Ectodermal cell (in vitro differentiated cells): ENCODE measurements around the gene CRTC2.

Experiments used
- H3K27ac ChIP-seq: 2 replicates; pipeline ENCODE4 v1.7.0; 2013; ENCODE audit warnings: mild to moderate bottlenecking, low read depth, low read length; ENCODE audit not compliant: insufficient read depth, poor library complexity, severe bottlenecking
- H3K27me3 ChIP-seq: 2 replicates; pipeline ENCODE4 v1.7.0; 2013; ENCODE audit warnings: mild to moderate bottlenecking, low read length; ENCODE audit not compliant: insufficient read depth, control insufficient read depth, poor library complexity, severe bottlenecking
- H3K36me3 ChIP-seq: one replicate; pipeline ENCODE4 v1.7.0; 2013; ENCODE audit warnings: low read length; ENCODE audit not compliant: control insufficient read depth, insufficient read depth
- H3K4me1 ChIP-seq: one replicate; pipeline ENCODE4 v1.7.0; 2013; ENCODE audit warnings: low read length; ENCODE audit not compliant: control insufficient read depth, insufficient read depth
- H3K4me3 ChIP-seq: 2 replicates; pipeline ENCODE4 v1.7.0; 2013; ENCODE audit warnings: low read depth, low read length, control low read depth; ENCODE audit not compliant: insufficient read depth
- H3K9me3 ChIP-seq: 2 replicates; pipeline ENCODE4 v1.7.0; 2013; ENCODE audit warnings: mild to moderate bottlenecking, low read length, moderate library complexity; ENCODE audit not compliant: control insufficient read depth
- WGBS, 2 experiments: methylation state at CpG; one replicate each; pipeline ENCODE4 v1.1.7; 2013; ENCODE audit warnings: missing lambda C conversion rate in 2 of 2; 5-methylcytosine and 5-hydroxymethylcytosine counted together

Gene CRTC2

DNA sequence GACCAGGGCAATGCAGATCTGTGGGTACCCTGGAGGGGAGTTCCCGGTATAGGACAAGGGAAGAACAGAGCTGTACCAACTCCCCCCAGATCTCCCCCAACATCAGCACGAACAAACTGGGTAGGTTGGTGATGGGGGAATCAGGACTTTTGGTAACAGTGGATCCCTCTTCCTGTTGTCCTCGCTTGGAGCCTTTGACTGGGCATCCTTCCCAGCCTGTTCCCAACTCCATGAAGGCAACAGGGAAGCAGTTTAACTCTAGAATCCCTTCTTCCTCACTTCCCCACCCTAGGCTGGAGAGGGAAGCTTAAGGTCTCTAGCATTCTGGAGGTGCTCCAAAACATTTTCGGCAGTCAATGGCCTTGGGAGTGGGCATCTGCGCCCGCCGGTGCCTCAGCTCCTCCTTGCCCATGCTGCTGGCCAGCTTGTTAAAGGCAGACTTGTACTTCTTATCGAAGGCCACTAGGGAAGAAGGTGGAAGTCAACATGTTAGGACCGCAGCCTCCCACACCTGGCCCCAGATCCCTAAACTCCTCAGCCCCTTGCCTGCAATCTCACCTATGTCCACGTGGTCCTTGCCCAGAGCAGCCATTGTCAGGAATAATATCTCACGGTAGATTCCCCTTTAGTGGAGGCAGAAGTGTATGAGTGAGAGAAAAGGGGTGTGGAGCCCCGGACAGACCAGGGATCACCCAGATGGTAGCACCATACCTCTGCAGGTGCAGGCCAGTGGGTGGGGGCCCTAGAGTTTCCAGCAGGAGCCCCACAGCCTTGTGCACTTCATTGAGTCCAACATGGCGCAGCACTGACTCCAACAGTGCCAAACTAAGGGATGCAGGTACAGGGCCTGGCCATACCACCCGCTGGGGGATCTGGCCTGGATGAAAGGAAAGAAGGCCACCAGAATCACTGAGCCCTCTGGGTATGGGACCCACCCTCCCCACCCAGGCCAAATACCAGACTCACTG is 28.1 kb downstream of the CRTC2 start:
- 93% methylated on average over 12 to 14 of the region's 14 CpGs for WGBS, 2 experiments
- Histone ChIP-seq H3K9me3 (no peaks in the 10 kb centered on the region), H3K4me1 (no peaks in the 10 kb centered on the region), H3K27ac (no peak overlapping the region), H3K27me3 (no peaks in the 10 kb centered on the region), H3K36me3 (peaks cover 5% of the 10 kb centered on the region), H3K4me3 (no peak overlapping the region)

DNA sequence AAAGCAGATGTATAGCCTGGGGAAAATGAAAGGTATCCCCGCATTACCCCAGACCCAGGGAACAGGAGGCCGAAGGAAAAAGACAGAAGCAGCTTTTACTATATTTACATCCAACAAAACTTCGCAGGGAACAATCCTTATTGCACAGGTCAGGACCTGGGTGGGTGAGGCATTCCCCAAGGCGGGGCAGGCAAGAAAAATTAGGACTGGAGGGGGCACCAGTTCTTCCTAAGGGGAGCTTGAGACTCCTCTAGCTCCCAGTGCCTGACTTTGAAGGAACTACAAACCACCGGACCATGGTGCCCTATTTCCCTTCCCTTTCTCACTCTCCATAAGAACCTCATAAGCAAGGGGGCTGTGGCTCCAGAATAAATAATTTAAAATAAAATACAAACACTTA is 29.0 kb downstream of the CRTC2 start:
- no peaks in the 10 kb centered on the region for H3K4me1 ChIP-seq
- H3K27ac ChIP-seq = no peak overlapping the region
- no peaks in the 10 kb centered on the region for H3K36me3 ChIP-seq
- WGBS, 2 experiments = 94 to 95% methylated on average over 5 of the region's 5 CpGs
- no peak overlapping the region for H3K4me3 ChIP-seq
- no peaks in the 10 kb centered on the region for H3K27me3 ChIP-seq
- no peaks in the 10 kb centered on the region for H3K9me3 ChIP-seq

DNA sequence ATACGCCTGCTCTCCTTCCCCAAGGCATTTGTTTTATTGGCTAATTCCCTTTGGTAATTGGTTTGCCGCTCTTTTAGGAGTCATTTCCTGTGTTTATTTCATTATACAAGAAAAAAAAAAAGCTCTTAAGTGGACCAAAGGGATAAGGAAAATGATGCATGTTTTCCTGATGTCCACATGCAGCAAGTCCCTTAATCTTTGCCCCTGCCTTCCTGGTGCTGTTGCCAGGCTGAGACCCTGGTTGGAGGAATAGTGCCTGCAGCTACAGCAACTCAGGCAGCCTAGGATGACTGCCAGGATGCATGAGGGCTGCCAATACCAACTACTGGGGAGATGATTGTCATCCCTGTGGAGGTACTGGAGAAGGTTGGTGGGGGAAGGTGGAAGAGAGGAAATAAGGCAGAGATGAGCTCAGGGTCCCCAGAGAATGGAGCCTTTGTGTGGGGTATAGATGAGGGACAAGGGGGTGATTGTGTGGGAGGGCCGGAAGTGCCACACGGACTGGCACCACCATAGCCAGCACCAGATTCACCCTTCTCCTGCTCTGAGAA is 29.5 kb downstream of the CRTC2 start:
- Histone ChIP-seq H3K36me3 (no peaks in the 10 kb centered on the region), H3K27ac (no peak overlapping the region)
- 96 to 100% methylated on average over 3 to 4 of the region's 4 CpGs for WGBS, 2 experiments

DNA sequence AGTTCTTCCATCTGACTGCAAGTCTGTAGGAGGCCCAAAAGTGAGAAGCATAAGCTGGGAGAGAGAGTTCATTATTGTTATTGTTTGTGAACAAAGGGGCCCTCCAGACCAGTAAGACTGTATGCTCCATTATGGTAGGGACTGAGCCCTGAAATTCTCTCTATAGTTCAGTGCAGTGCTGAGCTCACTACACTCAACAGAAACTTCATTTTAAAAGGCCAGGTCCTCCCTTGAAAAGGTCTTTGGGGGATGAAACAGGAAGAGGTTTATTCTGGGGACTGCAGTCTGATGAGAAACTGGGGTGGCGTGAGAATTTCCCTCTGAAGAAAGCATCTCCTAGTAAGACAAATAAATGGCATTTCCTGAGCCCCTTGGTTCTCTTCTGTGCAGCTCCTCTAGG is 30.2 kb downstream of the CRTC2 start:
- Histone ChIP-seq H3K9me3 (no peaks in the 10 kb centered on the region), H3K27ac (no peak overlapping the region), H3K36me3 (no peaks in the 10 kb centered on the region), H3K27me3 (no peaks in the 10 kb centered on the region), H3K4me3 (no peak overlapping the region), H3K4me1 (no peaks in the 10 kb centered on the region)
- WGBS, 2 experiments = 97 to 100% methylated on average over 1 of the region's 1 CpG

More for the DNA sequence above, 29.5 kb downstream of the CRTC2 start:
- no peaks in the 10 kb centered on the region for H3K9me3 ChIP-seq
- H3K4me1 ChIP-seq = no peaks in the 10 kb centered on the region
- H3K27me3 ChIP-seq = no peaks in the 10 kb centered on the region
- no peak overlapping the region for H3K4me3 ChIP-seq

DNA sequence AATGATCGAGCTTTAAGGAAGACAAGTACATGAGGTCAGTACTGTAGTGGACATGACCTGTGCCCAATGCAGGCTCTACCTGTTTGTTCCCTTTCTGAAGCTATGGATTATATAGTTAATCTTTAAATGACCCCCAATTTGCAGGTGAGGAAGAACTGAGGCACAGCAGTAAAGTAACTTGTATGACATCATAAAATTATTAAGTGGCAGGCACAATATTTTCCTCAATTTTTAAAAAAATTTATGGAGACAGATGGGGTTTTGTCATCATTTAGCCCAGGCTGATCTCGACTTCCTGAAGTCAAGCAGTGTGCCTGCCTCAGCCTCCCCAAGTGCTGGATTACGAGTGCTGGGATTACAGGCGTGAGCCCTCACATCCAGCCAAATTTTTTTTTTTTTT is 32.0 kb downstream of the CRTC2 start:
- Histone ChIP-seq H3K9me3 (no peaks in the 10 kb centered on the region), H3K27me3 (no peaks in the 10 kb centered on the region), H3K27ac (no peak overlapping the region), H3K36me3 (no peaks in the 10 kb centered on the region), H3K4me1 (no peaks in the 10 kb centered on the region), H3K4me3 (no peak overlapping the region)
- 88 to 94% methylated on average over 4 of the region's 4 CpGs for WGBS, 2 experiments

DNA sequence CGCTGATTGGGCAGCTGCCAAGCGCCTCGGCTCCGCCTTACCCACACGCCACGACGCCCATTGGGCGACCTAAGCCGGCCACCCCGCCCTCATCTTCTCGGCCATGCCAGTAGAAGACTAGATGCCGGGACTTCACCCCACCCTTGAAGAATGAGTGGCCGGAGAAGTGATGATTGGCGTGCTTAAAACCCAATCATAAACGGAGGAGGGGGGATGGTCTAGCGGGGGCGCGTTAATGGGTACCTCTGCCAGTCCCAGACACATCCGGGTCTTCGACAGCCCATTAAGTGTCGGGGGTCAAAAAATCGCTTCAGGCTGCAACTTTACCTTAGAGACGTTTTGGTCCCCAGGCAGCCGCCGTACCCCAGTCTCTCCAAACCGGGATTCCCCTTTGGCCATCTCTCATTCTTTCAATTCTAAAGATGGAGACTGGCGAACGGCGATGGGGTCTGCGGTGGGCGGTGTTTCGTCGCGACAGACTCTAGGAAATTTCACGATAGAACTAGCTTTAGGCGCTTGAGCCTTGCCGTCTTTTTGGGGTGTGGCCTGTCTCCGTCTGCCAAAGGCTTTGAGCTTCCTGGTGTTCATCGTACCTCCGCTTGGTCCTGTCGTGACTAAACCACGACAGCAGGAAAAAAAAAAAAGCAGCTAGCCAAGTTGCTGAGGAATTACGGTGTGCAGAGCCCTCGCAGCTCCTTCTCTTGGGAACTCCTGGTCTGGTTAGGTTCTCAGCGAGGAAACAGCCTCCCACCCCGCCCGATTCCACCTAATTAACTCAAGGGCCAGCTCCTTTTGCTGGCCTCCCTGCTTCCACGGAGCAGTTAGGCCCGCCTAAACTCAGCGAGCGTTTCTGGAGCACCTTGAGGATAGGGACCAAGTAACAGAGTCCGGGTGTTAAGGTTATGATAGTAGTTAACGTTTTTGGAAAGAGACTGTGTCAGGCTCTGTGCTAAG is 35.2 kb downstream of the CRTC2 start, which contains the start of gene GATAD2B:
Gene GATAD2B, minus strand, starts transcription at position 1 of the 954 bp plus-strand sequence. CDS start 94,625 bp downstream, outside the sequence.
- WGBS, 2 experiments = 1% methylated on average over 53 of the region's 53 CpGs
- H3K27ac ChIP-seq = peak within 1 kb of the TSS; percentile 95
- H3K9me3 ChIP-seq = no peaks in the 10 kb centered on the region
- no peaks in the 10 kb centered on the region for H3K27me3 ChIP-seq
- peak within 1 kb of the TSS; percentile 73 for H3K4me3 ChIP-seq
- no peaks in the 10 kb centered on the region for H3K36me3 ChIP-seq
- H3K4me1 ChIP-seq = peaks cover 23% of the 10 kb centered on the region

DNA sequence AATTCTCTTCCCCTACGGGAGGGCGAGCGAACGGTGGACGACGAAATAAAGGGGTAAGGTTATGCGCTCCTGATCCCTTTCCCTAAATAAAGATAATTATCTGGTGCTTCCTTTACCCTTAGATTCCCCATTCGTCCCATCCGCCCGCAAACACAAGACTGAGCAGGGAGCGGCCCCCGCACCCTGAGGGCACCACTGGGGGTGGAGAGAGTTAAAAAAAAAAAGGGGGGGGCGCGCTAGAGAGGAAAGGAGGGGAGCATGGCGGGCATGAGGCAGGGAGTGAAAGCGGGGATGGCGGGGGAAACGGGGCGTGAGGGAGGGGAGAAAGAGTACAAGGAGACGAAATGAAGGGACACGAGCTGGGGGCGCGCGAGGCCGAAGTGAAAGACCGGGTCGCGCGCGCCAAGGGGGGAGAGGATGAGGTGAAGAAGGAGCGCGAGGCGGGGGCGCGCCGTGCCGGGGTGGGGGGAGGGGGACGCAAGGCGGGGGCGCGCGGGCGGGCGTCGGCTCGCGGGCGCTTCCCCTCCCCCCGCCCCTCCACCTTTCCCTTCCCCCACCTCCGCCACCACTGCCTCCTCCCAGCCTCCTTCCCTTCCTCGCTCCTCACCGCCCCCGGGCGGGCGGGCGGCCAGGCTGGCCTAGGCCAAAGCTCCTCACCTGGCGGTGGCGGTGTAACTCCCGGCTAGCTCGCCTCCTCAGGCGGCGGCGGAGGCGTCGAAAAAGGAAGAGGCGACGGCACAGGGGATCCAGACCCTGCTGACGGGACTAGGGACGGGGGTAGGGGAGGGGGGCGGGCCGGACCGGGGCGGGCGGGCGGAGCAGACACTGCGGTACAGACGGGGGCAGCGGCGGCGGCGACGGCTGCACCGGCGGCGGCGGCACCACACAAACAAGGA is 36.1 kb downstream of the CRTC2 start:
- peaks cover 23% of the 10 kb centered on the region for H3K4me1 ChIP-seq
- H3K4me3 ChIP-seq = peak overlapping the region; percentile 73
- no peaks in the 10 kb centered on the region for H3K27me3 ChIP-seq
- H3K27ac ChIP-seq = peak overlapping the region; percentile 95
- no peaks in the 10 kb centered on the region for H3K36me3 ChIP-seq
- WGBS, 2 experiments = 0% methylated on average over 72 to 78 of the region's 86 CpGs
- no peaks in the 10 kb centered on the region for H3K9me3 ChIP-seq

DNA sequence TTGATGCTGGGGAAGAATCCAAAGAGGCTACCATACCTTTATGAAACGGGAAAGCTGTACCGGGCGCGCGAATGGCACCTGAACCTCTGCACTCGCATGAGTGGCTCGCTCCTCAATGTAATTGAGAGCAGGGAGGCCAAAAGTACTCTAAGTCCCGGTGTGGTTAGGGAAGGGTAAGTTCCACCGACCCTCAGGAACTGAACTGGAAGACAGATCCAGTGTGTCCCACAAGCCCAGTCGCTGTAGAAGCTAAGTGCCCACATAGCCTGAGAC is 36.7 kb downstream of the CRTC2 start:
- Histone ChIP-seq H3K4me3 (peak overlapping the region; percentile 73), H3K36me3 (no peaks in the 10 kb centered on the region), H3K27me3 (no peaks in the 10 kb centered on the region), H3K9me3 (no peaks in the 10 kb centered on the region), H3K27ac (peak overlapping the region; percentile 95), H3K4me1 (peaks cover 23% of the 10 kb centered on the region)
- 2% methylated on average over 10 of the region's 10 CpGs for WGBS, 2 experiments

DNA sequence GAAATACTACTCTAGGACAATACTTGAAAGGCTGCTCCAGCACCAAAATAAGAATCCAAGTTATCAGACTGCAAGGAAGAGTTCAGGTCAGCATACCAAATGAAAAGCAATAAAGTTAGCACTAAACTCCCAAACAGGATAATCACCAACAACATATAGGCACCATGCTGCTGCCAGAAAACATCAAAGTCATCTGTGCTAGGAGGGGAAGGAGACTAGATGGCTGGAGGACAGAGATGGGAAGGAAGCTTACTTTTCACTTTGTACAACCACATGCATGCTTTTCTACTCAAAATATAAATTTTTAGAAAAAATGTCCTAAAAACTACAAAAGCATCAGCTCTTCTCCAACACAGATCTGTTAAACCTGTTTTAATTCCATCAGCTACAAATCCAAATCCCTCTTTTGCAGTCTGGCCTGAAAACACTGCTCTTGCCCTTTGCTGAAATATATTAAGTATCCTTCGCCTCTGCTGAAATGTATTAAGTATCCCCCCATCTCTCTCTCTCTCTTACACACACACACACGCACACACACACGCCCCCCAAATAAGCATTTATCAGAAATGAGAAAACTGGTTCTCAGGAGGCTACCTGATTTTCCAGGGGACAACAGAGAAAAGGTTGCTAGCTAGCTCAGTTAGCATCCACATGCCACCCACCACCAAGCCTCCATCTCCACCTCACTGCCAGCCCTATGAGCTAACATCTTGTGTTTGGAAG is 37.2 kb downstream of the CRTC2 start:
- H3K27me3 ChIP-seq = no peaks in the 10 kb centered on the region
- H3K27ac ChIP-seq = no peak overlapping the region
- peaks cover 23% of the 10 kb centered on the region for H3K4me1 ChIP-seq
- H3K36me3 ChIP-seq = no peaks in the 10 kb centered on the region
- no peaks in the 10 kb centered on the region for H3K9me3 ChIP-seq
- WGBS, 2 experiments = 32 to 37% methylated on average over 3 of the region's 3 CpGs
- H3K4me3 ChIP-seq = peak overlapping the region; percentile 73
